Mesodermal cell (in vitro differentiated cells): ENCODE data around the gene PODN.

Source experiments
- H3K27ac ChIP-seq: 2 replicates; pipeline ENCODE4 v1.7.0; 2013; ENCODE audit warnings: mild to moderate bottlenecking, low read depth, low read length, moderate library complexity; ENCODE audit not compliant: severe bottlenecking
- H3K36me3 ChIP-seq: 2 replicates; pipeline ENCODE4 v1.7.1; 2013; ENCODE audit warnings: mild to moderate bottlenecking, low read length, moderate library complexity; ENCODE audit not compliant: control insufficient read depth, insufficient read depth
- H3K4me1 ChIP-seq: one replicate; pipeline ENCODE4 v1.7.1; 2013; ENCODE audit warnings: mild to moderate bottlenecking, low read length; ENCODE audit not compliant: insufficient read depth, control insufficient read depth, poor library complexity, severe bottlenecking
- H3K4me3 ChIP-seq: 2 replicates; pipeline ENCODE4 v1.7.0; 2013; ENCODE audit warnings: low read length, control low read depth, mild to moderate bottlenecking; ENCODE audit not compliant: insufficient read depth, poor library complexity, severe bottlenecking; ENCODE audit errors: extremely low read depth
- H3K9me3 ChIP-seq: 2 replicates; pipeline ENCODE4 v1.7.1; 2013; ENCODE audit warnings: mild to moderate bottlenecking, low read length, moderate library complexity; ENCODE audit not compliant: control insufficient read depth
- WGBS, 2 experiments: methylation state at CpG; one replicate each; pipeline ENCODE4 v1.1.5; 2013; ENCODE audit warnings: missing lambda C conversion rate in 2 of 2; ENCODE audit not compliant: insufficient coverage in 2 of 2; 5-methylcytosine and 5-hydroxymethylcytosine counted together

Gene PODN

GRCh38 chr1:53075761-53076163 is 13.7 kb downstream of the PODN start:
- Histone ChIP-seq H3K27ac (no peak overlapping the region), H3K36me3 (no peaks in the 10 kb centered on the region), H3K9me3 (no peaks in the 10 kb centered on the region), H3K4me3 (no peak overlapping the region), H3K4me1 (no peaks in the 10 kb centered on the region)
- 94% methylated on average over 6 to 8 of the region's 8 CpGs for WGBS, 2 experiments

DNA sequence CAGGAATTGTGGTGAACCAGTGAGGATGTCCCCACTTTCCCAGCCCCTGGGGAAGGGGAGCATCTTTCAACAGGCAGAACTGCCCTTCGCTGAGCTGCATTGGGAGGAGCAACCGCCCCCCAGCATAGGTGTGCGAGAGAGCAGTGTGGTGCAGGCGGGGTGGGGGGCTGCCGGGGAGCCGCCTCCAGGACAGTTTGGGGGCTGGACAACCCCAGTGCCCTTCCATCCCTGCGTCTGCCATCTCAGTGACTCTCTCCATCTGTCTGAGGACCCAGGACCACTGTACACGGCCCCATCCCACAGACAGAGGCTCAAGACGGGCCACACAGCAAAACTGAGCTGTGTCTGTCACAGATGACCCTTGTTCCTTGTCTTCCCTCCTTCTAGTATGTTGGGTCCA is 14.2 kb downstream of the PODN start:
- 90 to 94% methylated on average over 4 to 8 of the region's 9 CpGs for WGBS, 2 experiments
- H3K27ac ChIP-seq = no peak overlapping the region
- no peaks in the 10 kb centered on the region for H3K4me1 ChIP-seq
- no peak overlapping the region for H3K4me3 ChIP-seq
- no peaks in the 10 kb centered on the region for H3K9me3 ChIP-seq
- no peaks in the 10 kb centered on the region for H3K36me3 ChIP-seq

DNA sequence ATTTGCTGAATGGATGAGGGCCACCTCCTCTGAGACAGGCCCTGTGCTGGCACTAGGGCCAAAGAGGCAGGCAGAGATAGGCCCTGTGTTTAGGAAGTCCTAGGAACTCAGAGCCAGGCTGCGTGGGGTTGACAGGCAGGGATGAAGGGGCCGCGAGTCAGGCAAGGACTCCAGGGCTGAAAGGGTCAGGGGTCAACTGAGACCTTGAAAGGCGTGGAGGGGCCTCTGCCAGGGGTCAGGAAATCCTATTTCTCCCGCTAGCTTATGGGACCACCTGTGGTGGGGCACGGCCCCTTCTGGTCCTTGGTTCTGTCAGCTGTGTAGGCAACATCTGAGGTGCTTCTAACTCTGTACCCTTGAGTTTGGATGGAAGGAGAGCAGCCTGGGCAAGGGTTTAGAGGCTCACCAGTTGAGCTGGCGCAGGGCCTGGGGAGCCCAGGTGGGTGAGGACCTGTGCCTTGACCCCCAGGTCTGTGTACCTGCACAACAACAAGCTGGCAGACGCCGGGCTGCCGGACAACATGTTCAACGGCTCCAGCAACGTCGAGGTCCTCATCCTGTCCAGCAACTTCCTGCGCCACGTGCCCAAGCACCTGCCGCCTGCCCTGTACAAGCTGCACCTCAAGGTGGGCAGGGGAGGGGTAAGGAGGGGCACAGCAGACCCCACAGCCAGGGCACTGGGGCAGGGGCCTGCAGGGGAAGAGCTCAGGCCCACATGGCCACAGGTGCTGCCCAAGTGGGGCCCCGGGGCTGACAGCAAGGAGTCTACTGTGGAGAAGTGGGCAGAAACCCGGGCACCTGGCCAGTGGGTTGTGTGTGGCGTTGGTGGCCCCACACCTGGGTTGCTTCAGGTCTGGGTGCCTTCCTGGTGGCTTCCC is 14.9 kb downstream of the PODN start:
- Histone ChIP-seq H3K4me3 (no peak overlapping the region), H3K4me1 (no peaks in the 10 kb centered on the region), H3K9me3 (no peaks in the 10 kb centered on the region), H3K27ac (no peak overlapping the region), H3K36me3 (no peaks in the 10 kb centered on the region)
- 90 to 93% methylated on average over 17 to 19 of the region's 19 CpGs for WGBS, 2 experiments

- H3K36me3 ChIP-seq = no peaks in the 10 kb centered on the region
- H3K4me3 ChIP-seq = no peak overlapping the region
- no peak overlapping the region for H3K27ac ChIP-seq
- H3K4me1 ChIP-seq = no peaks in the 10 kb centered on the region
- H3K9me3 ChIP-seq = no peaks in the 10 kb centered on the region
- WGBS, 2 experiments = 93 to 95% methylated on average over 11 to 12 of the region's 13 CpGs
Observed at GRCh38 chr1:53077599-53077965, 15.6 kb downstream of the PODN start.

DNA sequence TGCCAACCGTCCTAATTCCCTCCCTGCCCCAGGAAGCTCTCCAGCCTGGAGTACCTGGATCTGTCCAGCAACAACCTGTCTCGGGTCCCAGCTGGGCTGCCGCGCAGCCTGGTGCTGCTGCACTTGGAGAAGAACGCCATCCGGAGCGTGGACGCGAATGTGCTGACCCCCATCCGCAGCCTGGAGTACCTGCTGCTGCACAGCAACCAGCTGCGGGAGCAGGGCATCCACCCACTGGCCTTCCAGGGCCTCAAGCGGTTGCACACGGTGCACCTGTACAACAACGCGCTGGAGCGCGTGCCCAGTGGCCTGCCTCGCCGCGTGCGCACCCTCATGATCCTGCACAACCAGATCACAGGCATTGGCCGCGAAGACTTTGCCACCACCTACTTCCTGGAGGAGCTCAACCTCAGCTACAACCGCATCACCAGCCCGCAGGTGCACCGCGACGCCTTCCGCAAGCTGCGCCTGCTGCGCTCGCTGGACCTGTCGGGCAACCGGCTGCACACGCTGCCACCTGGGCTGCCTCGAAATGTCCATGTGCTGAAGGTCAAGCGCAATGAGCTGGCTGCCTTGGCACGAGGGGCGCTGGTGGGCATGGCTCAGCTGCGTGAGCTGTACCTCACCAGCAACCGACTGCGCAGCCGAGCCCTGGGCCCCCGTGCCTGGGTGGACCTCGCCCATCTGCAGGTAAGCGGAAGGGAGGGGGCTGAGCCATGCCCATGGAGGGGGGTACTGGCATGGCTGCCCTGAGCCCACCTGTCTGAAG is 16.5 kb downstream of the PODN start:
- H3K27ac ChIP-seq = no peak overlapping the region
- no peaks in the 10 kb centered on the region for H3K9me3 ChIP-seq
- H3K4me3 ChIP-seq = no peak overlapping the region
- H3K4me1 ChIP-seq = no peaks in the 10 kb centered on the region
- 93 to 94% methylated on average over 36 to 46 of the region's 46 CpGs for WGBS, 2 experiments
- H3K36me3 ChIP-seq = no peaks in the 10 kb centered on the region

DNA sequence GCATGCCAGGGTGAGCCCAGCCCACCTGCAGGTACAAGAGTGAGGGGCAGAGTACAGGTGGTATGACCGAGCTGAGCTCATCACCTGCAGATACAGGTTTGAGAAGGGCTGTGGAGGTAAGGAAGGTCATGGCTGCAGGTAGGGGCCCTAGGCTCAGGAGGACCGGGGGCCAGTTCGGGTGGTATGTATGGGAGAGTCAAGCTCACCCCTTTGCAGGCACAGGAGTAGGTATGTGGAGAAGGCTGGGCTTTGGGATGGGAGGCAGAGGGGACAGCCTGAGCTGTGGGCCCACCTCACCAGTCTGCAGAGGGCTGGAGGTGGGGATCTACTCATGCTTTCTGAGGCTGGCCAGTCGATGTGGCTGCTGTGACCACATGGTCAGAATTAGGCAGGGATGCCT is 17.2 kb downstream of the PODN start:
- no peaks in the 10 kb centered on the region for H3K36me3 ChIP-seq
- H3K4me3 ChIP-seq = no peak overlapping the region
- H3K4me1 ChIP-seq = no peaks in the 10 kb centered on the region
- H3K27ac ChIP-seq = no peak overlapping the region
- 76 to 86% methylated on average over 4 of the region's 4 CpGs for WGBS, 2 experiments
- no peaks in the 10 kb centered on the region for H3K9me3 ChIP-seq

DNA sequence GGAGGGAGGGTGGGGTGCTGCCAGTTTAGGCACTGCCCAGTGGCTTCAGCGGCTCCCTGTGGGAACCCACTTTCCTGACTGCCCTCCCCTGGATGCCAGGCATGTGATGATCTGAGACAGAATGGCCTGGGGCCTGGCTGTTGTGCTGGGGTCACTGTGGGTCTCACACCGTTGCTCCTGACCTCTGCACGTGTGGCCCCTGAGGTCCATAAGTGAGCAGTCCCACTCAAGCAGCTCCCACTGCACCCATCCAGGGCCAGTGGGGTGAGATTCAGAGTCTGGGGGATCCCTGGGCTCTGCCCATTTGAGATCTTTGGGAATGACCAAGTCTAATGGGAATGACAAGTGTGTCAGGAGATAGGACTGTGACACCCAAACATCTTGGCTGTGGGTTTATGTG is 18.0 kb downstream of the PODN start:
- no peaks in the 10 kb centered on the region for H3K4me1 ChIP-seq
- no peaks in the 10 kb centered on the region for H3K36me3 ChIP-seq
- no peaks in the 10 kb centered on the region for H3K9me3 ChIP-seq
- WGBS, 2 experiments = 33 to 54% methylated on average over 1 to 3 of the region's 3 CpGs
- H3K27ac ChIP-seq = no peak overlapping the region
- H3K4me3 ChIP-seq = no peak overlapping the region

- WGBS, 2 experiments = 90 to 95% methylated on average over 14 to 15 of the region's 15 CpGs
- Histone ChIP-seq H3K4me3 (no peak overlapping the region), H3K36me3 (no peaks in the 10 kb centered on the region), H3K9me3 (no peaks in the 10 kb centered on the region), H3K4me1 (no peaks in the 10 kb centered on the region), H3K27ac (no peak overlapping the region)
Observed at GRCh38 chr1:53080769-53081168, 18.8 kb downstream of the PODN start.

DNA sequence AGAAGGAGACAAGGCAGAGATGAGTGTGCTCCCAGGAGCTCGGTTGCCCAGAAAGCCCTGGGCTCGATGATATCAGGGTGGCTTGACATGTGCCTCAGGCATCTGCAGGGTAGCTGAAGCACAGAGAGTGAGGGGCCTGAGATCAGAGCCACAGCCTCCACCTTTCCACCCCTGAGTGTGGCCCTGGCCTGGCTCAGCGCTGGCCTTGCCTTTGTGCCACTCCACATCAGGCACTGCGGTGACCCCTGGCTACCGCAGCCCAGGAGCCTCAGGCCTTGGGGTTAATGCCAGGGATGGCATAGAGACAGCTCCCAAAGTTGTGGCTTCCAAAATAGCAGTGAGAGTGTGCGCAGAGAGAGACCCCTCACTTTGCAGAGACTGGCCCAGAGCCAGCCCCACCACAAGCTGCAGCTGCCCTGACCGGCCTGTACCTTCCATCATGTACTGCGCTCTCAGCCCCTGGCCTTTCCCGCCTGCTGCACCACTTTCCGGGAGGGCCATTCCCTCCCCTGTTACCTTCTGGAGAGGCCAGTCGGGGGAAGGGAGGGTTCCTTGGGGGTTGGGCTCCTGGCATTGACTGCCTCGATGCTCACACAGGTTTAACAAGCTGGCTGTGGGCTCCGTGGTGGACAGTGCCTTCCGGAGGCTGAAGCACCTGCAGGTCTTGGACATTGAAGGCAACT is 19.5 kb downstream of the PODN start:
- Histone ChIP-seq H3K9me3 (no peaks in the 10 kb centered on the region), H3K27ac (no peak overlapping the region), H3K36me3 (no peaks in the 10 kb centered on the region), H3K4me3 (no peak overlapping the region), H3K4me1 (no peaks in the 10 kb centered on the region)
- WGBS, 2 experiments = 78 to 91% methylated on average over 9 to 10 of the region's 14 CpGs

GRCh38 chr1:53082826-53083455 is 20.9 kb downstream of the PODN start:
- no peak overlapping the region for H3K4me3 ChIP-seq
- H3K36me3 ChIP-seq = no peaks in the 10 kb centered on the region

More at GRCh38 chr1:53082826-53083455, 20.9 kb downstream of the PODN start:
- 86 to 88% methylated on average over 10 of the region's 13 CpGs for WGBS, 2 experiments
- H3K4me1 ChIP-seq = no peaks in the 10 kb centered on the region
- no peaks in the 10 kb centered on the region for H3K9me3 ChIP-seq
- H3K27ac ChIP-seq = no peak overlapping the region
